K562 (cell line): ENCODE results near the gene GALNT12. TPM values are rescaled to one million over a fixed set of nuclear protein-coding genes. Genes with fewer than 3 reads are reported as not detected.

Experiments used
- ATAC-seq: fragments of 200-7000 bp; cut with Tn5 transposase; 3 replicates; pipeline ENCODE4 v1.9.1; 2020; ENCODE audit warnings: moderate library complexity
- BruUV-seq: library from RNA; stranded (reverse); fragments of 400-500 nt; replicated peaks from 2 replicates; lab custom pipeline; 2021; lab: Mats Ljungman, UMichigan
- CTCF ChIA-PET: fragments of 300-600 bp; formaldehyde crosslinking; extraction: SDS; loops from one replicate; lab custom pipeline; 2021; ENCODE audit warnings: low intra/inter-chr PET ratio; lab: Yijun Ruan, JAX
- POLR2A ChIA-PET: fragments of 300-600, 350-650 bp; sonication (Branson Sonifier 250); formaldehyde crosslinking; extraction: SDS; loops from one replicate; lab custom pipeline; 2021; ENCODE audit warnings: antibody characterized with exemption, inconsistent platforms; lab: Yijun Ruan, JAX
- DNase-seq, 4 experiments: peaks; one replicate each; pipeline versions ENCODE4 v3.0.0 to v3.0.0-alpha.2; 2011 to 2018; ENCODE audit warnings: low spot score in 3 of 4, mixed read lengths in 3 of 4; ENCODE audit errors: extremely low read depth in 1 of 4
- FAIRE-seq: peaks from 2 replicates; lab custom pipeline; 2011; peaks lifted over from hg19 to GRCh38; lab: Jason Lieb, UNC
- H2AFZ ChIP-seq: 2 replicates; pipeline ENCODE4 v1.6.0; 2011; ENCODE audit warnings: low read depth, low read length, control low read depth, inconsistent platforms
- H3K27ac ChIP-seq: fragments of 200-600 bp; 3 replicates; pipeline ENCODE4 v1.8.0; 2011; ENCODE audit warnings: low read depth, mild to moderate bottlenecking, control low read depth, inconsistent platforms, low read length, moderate library complexity, mixed read lengths; ENCODE audit errors: extremely low read depth
- H3K27me3 ChIP-seq, 2 experiments: fragments of 300-600 bp in 1 of 2; 2 replicates in 1 of 2; 3 replicates in 1 of 2; pipeline versions ENCODE4 v1.6.0 to v1.8.0; 2011; ENCODE audit warnings: inconsistent platforms in 2 of 2, low read length in 2 of 2, mild to moderate bottlenecking in 1 of 2, mixed read lengths in 1 of 2, moderate library complexity in 1 of 2; ENCODE audit not compliant: control insufficient read depth in 2 of 2, insufficient read depth in 2 of 2
- H3K36me3 ChIP-seq: fragments of 300-600 bp; 3 replicates; pipeline ENCODE4 v1.8.0; 2011; ENCODE audit warnings: mild to moderate bottlenecking, low read length, inconsistent platforms; ENCODE audit not compliant: control insufficient read depth, insufficient read depth
- H3K4me1 ChIP-seq, 2 experiments: fragments of 200-600 bp in 1 of 2; replicated peaks in 1 of 2; 2 replicates in 1 of 2; 3 replicates in 1 of 2; pipeline versions ENCODE4 v1.5.1 to v1.8.0; 2011; ENCODE audit warnings: inconsistent platforms in 2 of 2, low read length in 2 of 2, mild to moderate bottlenecking in 1 of 2, mixed read lengths in 1 of 2, moderate library complexity in 1 of 2; ENCODE audit not compliant: control insufficient read depth in 2 of 2, insufficient read depth in 2 of 2
- H3K4me2 ChIP-seq: 2 replicates; pipeline ENCODE4 v1.6.1; 2011; ENCODE audit warnings: low read length, control low read depth, inconsistent platforms, mixed read lengths; ENCODE audit not compliant: insufficient read depth
- H3K4me3 ChIP-seq: fragments of 200-600 bp; sonication (generic), shearing (Covaris generic); 2 replicates; pipeline ENCODE4 v1.5.1; 2016; ENCODE audit warnings: control low read depth, inconsistent platforms
- H3K79me2 ChIP-seq: fragments of 200-600 bp; 3 replicates; pipeline ENCODE4 v1.8.0; 2011; ENCODE audit warnings: low read length, inconsistent platforms; ENCODE audit not compliant: control insufficient read depth, insufficient read depth
- H3K9ac ChIP-seq, 2 experiments: 2 replicates each; pipeline versions ENCODE4 v1.6.0 to v1.6.1; 2011; ENCODE audit warnings: low read depth in 2 of 2, low read length in 2 of 2, control low read depth in 1 of 2, inconsistent platforms in 1 of 2, mild to moderate bottlenecking in 1 of 2, mixed read lengths in 1 of 2; ENCODE audit not compliant: insufficient read depth in 1 of 2
- H3K9me1 ChIP-seq: one replicate; pipeline ENCODE4 v1.6.0; 2011; ENCODE audit warnings: inconsistent platforms, mild to moderate bottlenecking, low read length, moderate library complexity; ENCODE audit not compliant: control insufficient read depth, insufficient read depth
- H3K9me3 ChIP-seq: replicated peaks from 2 replicates; pipeline ENCODE4 v1.5.1; 2011; ENCODE audit warnings: low read depth, low read length, inconsistent platforms; ENCODE audit not compliant: control insufficient read depth, insufficient read depth
- H4K20me1 ChIP-seq: replicated peaks from 2 replicates; pipeline ENCODE4 v1.6.1; 2011; ENCODE audit warnings: low read length, inconsistent platforms, mixed read lengths; ENCODE audit not compliant: control insufficient read depth, insufficient read depth
- CEBPB ChIP-seq: fragments of 450-650 bp; IDR thresholded peaks from 2 replicates; pipeline ENCODE4 v1.6.1; 2016; ENCODE audit warnings: missing genetic modification characterization, missing compliant biosample characterization
- CEBPG ChIP-seq, 3 experiments: fragments of 200-800 bp in 1 of 3; sonication (Bioruptor generic) in 1 of 3; sonication (generic) in 1 of 3; formaldehyde crosslinking in 1 of 3; IDR thresholded peaks in 2 of 3; conservative IDR thresholded peaks in 1 of 3; 2 replicates each; pipeline versions ENCODE4 v1.6.1 to v1.8.0; 2016 to 2022; ENCODE audit warnings: missing compliant biosample characterization in 2 of 3, missing genetic modification characterization in 2 of 3, mild to moderate bottlenecking in 1 of 3, missing genetic modification reagents in 1 of 3
- KDM2B ChIP-seq: fragments of 250-450 bp; sonication (Bioruptor Pico); IDR thresholded peaks from 2 replicates; pipeline ENCODE4 v1.8.0; 2021; ENCODE audit warnings: mild to moderate bottlenecking, moderate library complexity
- WGBS: fragments of 100-300 bp; shearing (Covaris generic); methylation state at CpG from one replicate; pipeline ENCODE4 v1.1.6; 2016; ENCODE audit warnings: low coverage, mixed read lengths; ENCODE audit not compliant: insufficient coverage; ENCODE audit errors: missing lambda C conversion rate; 5-methylcytosine and 5-hydroxymethylcytosine counted together
- in situ Hi-C: fragments of 300-500 bp; cut with MboI; formaldehyde crosslinking; loops from 4 replicates; pipeline ENCODE4 v1.15.0; 2018; ENCODE audit warnings: inconsistent platforms, mixed read lengths
- intact Hi-C: fragments of 100-400 bp; cut with micrococcal nuclease; formaldehyde crosslinking; loops from 2 replicates; pipeline ENCODE4 v1.14.2; 2022
- polyA plus RNA-seq, 8 experiments: library from polyadenylated mRNA; depleted of rRNA in 4 of 8; stranded (reverse) in 5 of 8; unstranded in 3 of 8; fragments of >200 nt; fragmentation: Nextera tagmentation in 2 of 8; fragmentation: Illumina TruSeq in 1 of 8; extraction: Ambion mirVana in 2 of 8; extraction: Trizol in 1 of 8; gene quantifications; 2 replicates each; pipeline versions ENCODE4 v1.2.1 to v1.2.3, GENCODE V29; 2011 to 2014; ENCODE audit warnings: inconsistent platforms in 1 of 8, missing spikeins in 1 of 8
- total RNA-seq, 7 experiments: library from RNA; depleted of rRNA in 6 of 7; stranded (reverse); fragments of >200 nt in 6 of 7; fragmentation: Illumina TruSeq in 2 of 7; extraction: Trizol in 2 of 7; gene quantifications; 2 replicates each; pipeline versions ENCODE4 v1.2.1 to v1.2.3, GENCODE V29; 2011 to 2021; ENCODE audit warnings: low replicate concordance in 1 of 7

The GALNT12 gene
- total and polyA plus RNA-seq, 9 of the 15 experiments (the other 6 are each of a cell fraction or from before 2014, with no cell fraction given) = 29.7 to 82.9 (median 44.2) TPM

GRCh38 chr9:98786750-98787510, 20.5 kb upstream of the GALNT12 start:
- no peaks in the 10 kb centered on the region for H3K27me3 ChIP-seq
- CTCF ChIA-PET = no interaction called here
- DNase-seq (no peak), ATAC-seq (no peak), FAIRE-seq (no peak)
- POLR2A ChIA-PET = interaction anchor here (0.5 kb wide), 1 partner anchor 202 kb away, joined by 4 read pairs; no protein-coding TSS in a partner anchor
- H3K4me2 ChIP-seq = no peak overlapping the region
- no peak overlapping the region for H3K4me3 ChIP-seq
- BruUV-seq = no TSS peak
- WGBS = 81% methylated on average over 4 of the region's 4 CpGs
- H3K79me2 ChIP-seq = peaks cover 30% of the 10 kb centered on the region
- H3K27ac ChIP-seq = no peak overlapping the region
- no peak overlapping the region for H2AFZ ChIP-seq
- TF ChIP-seq CEBPB (tag) (peak; percentile 41; the same call in 1 of the 2 replicates), KDM2B (no peak), CEBPG (CRISPR knock-in tag; IDR thresholded peaks at IDR 0.05) (0 out of 2 replicates have a peak, but pooled peaks have one; percentile 15), CEBPG (tag; conservative IDR thresholded peaks at IDR 0.05 in 1 of 2, IDR thresholded peaks at IDR 0.05 in 1 of 2) (no peak)
- in situ Hi-C loops = loop anchor here (25.0 kb wide), 1 partner anchor 875 kb away; the partner anchor contains the start of gene TRMO
- H3K4me1 ChIP-seq = peaks cover 19 to 25% of the 10 kb centered on the region in 2 experiments; a peak in 4 of 5 replicates
- no peak overlapping the region for H3K9ac ChIP-seq
- no peaks in the 10 kb centered on the region for H3K9me3 ChIP-seq
- intact Hi-C loops = no loop called here
- peaks cover 13% of the 10 kb centered on the region for H3K9me1 ChIP-seq
- peaks cover 91% of the 10 kb centered on the region for H3K36me3 ChIP-seq
- peaks cover 22% of the 10 kb centered on the region for H4K20me1 ChIP-seq
